ENCODE data around the gene EXOC1L. TPM values are rescaled to one million over a fixed set of nuclear protein-coding genes. Genes with fewer than 3 reads are reported as not detected.

The EXOC1L gene
- total RNA-seq, 1 experiment from 2014 or later: not detected

GRCh38 chr4:55837903-55838302 lies 18.3 kb downstream of the EXOC1L start:
- CTCF ChIA-PET: no interaction called here
- intact Hi-C loops (cut with micrococcal nuclease; ENCODE audit: unreplicated experiment) (no loop called here), in situ Hi-C loops (cut with HindIII; ENCODE audit: low pct_unique_long_range_greater_than_20kb, low sequenced_read_pairs) (no loop called here)
- no peak for DNase-seq (ENCODE audit: low read depth, low spot score)
- TF ChIP-seq POLR2AphosphoS5 (IDR thresholded peaks at IDR 0.05; ENCODE audit: low read depth, low read length): no peak
- Histone ChIP-seq H3K4me1 (ENCODE audit: control insufficient read depth, insufficient read depth, low read length) (no peaks in the 10 kb centered on the region), H3K9me3 (ENCODE audit: control insufficient read depth, insufficient read depth, low read depth, low read length) (no peaks in the 10 kb centered on the region), H3K4me3 (ENCODE audit: low read depth in 2 of 2, low read length in 2 of 2) (no peak overlapping the region), H3K27ac (ENCODE audit: low read length) (no peak overlapping the region), H3K36me3 (ENCODE audit: control insufficient read depth, insufficient read depth, low read length) (no peaks in the 10 kb centered on the region), H3K27me3 (ENCODE audit: control insufficient read depth, insufficient read depth, low read length) (no peaks in the 10 kb centered on the region)
- POLR2A ChIA-PET: no interaction called here
- no TSS peak for BruUV-seq (replicated peaks)
- no peak for ATAC-seq

GRCh38 chr4:55838356-55838755 lies 18.8 kb downstream of the EXOC1L start:
- Histone ChIP-seq H3K4me1 (ENCODE audit: control insufficient read depth, insufficient read depth, low read length) (no peaks in the 10 kb centered on the region), H3K4me3 (ENCODE audit: low read depth in 2 of 2, low read length in 2 of 2) (no peak overlapping the region), H3K27ac (ENCODE audit: low read length) (no peak overlapping the region), H3K36me3 (ENCODE audit: control insufficient read depth, insufficient read depth, low read length) (no peaks in the 10 kb centered on the region), H3K27me3 (ENCODE audit: control insufficient read depth, insufficient read depth, low read length) (no peaks in the 10 kb centered on the region), H3K9me3 (ENCODE audit: control insufficient read depth, insufficient read depth, low read depth, low read length) (no peaks in the 10 kb centered on the region)
- DNase-seq (ENCODE audit: low read depth, low spot score): no peak
- intact Hi-C loops (cut with micrococcal nuclease; ENCODE audit: unreplicated experiment) (no loop called here), in situ Hi-C loops (cut with HindIII; ENCODE audit: low pct_unique_long_range_greater_than_20kb, low sequenced_read_pairs) (no loop called here)
- POLR2A ChIA-PET: no interaction called here
- no TSS peak for BruUV-seq (replicated peaks)
- TF ChIP-seq, protein P1, sequence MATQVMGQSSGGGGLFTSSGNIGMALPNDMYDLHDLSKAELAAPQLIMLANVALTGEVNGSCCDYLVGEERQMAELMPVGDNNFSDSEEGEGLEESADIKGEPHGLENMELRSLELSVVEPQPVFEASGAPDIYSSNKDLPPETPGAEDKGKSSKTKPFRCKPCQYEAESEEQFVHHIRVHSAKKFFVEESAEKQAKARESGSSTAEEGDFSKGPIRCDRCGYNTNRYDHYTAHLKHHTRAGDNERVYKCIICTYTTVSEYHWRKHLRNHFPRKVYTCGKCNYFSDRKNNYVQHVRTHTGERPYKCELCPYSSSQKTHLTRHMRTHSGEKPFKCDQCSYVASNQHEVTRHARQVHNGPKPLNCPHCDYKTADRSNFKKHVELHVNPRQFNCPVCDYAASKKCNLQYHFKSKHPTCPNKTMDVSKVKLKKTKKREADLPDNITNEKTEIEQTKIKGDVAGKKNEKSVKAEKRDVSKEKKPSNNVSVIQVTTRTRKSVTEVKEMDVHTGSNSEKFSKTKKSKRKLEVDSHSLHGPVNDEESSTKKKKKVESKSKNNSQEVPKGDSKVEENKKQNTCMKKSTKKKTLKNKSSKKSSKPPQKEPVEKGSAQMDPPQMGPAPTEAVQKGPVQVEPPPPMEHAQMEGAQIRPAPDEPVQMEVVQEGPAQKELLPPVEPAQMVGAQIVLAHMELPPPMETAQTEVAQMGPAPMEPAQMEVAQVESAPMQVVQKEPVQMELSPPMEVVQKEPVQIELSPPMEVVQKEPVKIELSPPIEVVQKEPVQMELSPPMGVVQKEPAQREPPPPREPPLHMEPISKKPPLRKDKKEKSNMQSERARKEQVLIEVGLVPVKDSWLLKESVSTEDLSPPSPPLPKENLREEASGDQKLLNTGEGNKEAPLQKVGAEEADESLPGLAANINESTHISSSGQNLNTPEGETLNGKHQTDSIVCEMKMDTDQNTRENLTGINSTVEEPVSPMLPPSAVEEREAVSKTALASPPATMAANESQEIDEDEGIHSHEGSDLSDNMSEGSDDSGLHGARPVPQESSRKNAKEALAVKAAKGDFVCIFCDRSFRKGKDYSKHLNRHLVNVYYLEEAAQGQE (IDR thresholded peaks at IDR 0.05; ENCODE audit: insufficient read depth in 1 of 2, low read depth in 2 of 2, low read length in 1 of 2): no peak
- TF ChIP-seq SIN3A (IDR thresholded peaks at IDR 0.05; ENCODE audit: borderline replicate concordance, insufficient read depth, low read depth, low read length): no peak
- TF ChIP-seq CTCF (IDR thresholded peaks at IDR 0.05): no peak
- no peak for TF ChIP-seq TCF7L2 (IDR thresholded peaks at IDR 0.05; ENCODE audit: low read depth, low read length)
- no peak for TF ChIP-seq POLR2AphosphoS5 (IDR thresholded peaks at IDR 0.05; ENCODE audit: low read depth, low read length)
- CTCF ChIA-PET: no interaction called here
- ATAC-seq: no peak

GRCh38 chr4:55838952-55839351 lies 19.4 kb downstream of the EXOC1L start:
- ATAC-seq (no peak), DNase-seq (ENCODE audit: low read depth, low spot score) (no peak)
- no peaks in the 10 kb centered on the region for H3K36me3 ChIP-seq (ENCODE audit: control insufficient read depth, insufficient read depth, low read length)
- in situ Hi-C loops (cut with HindIII; ENCODE audit: low pct_unique_long_range_greater_than_20kb, low sequenced_read_pairs): no loop called here
- H3K27me3 ChIP-seq (ENCODE audit: control insufficient read depth, insufficient read depth, low read length): no peaks in the 10 kb centered on the region
- BruUV-seq (replicated peaks): no TSS peak
- H3K4me1 ChIP-seq (ENCODE audit: control insufficient read depth, insufficient read depth, low read length): no peaks in the 10 kb centered on the region
- H3K4me3 ChIP-seq (ENCODE audit: low read depth in 2 of 2, low read length in 2 of 2): no peak overlapping the region
- H3K9me3 ChIP-seq (ENCODE audit: control insufficient read depth, insufficient read depth, low read depth, low read length): no peaks in the 10 kb centered on the region
- H3K27ac ChIP-seq (ENCODE audit: low read length): no peak overlapping the region
- ChIA-PET POLR2A (no interaction called here), CTCF (no interaction called here)
- TF ChIP-seq SIN3A (IDR thresholded peaks at IDR 0.05; ENCODE audit: borderline replicate concordance, insufficient read depth, low read depth, low read length): no peak
- no peak for TF ChIP-seq TCF7L2 (IDR thresholded peaks at IDR 0.05; ENCODE audit: low read depth, low read length)
- TF ChIP-seq, protein P1 (IDR thresholded peaks at IDR 0.05; ENCODE audit: insufficient read depth in 1 of 2, low read depth in 2 of 2, low read length in 1 of 2): no peak
- no peak for TF ChIP-seq POLR2AphosphoS5 (IDR thresholded peaks at IDR 0.05; ENCODE audit: low read depth, low read length)
- intact Hi-C loops (cut with micrococcal nuclease; ENCODE audit: unreplicated experiment): no loop called here

Measured in Panc1 (cell line).